ENCODE measurements around the gene SUSD3.

The SUSD3 gene

DNA sequence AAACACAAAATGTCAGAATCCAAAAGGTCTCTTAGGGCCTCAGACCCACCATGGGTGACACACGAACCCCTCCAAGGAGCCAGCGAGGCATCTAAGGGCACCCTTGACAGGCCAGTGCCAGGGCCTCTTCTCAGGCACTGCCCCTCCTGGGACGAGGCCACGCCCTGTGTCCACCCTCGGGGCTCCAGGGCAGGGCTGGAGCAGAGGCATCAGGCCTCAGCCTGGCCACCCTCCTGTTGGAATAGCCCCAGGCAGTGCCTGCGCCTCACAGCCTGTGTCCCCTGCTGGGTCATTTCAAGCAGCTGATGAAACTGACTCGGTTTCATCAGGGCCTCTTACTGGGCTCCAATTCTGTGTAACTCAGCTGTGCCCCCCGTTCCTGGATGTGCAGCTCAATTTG is 32.8 kb upstream of the SUSD3 start:
- TF ChIP-seq, protein P1, sequence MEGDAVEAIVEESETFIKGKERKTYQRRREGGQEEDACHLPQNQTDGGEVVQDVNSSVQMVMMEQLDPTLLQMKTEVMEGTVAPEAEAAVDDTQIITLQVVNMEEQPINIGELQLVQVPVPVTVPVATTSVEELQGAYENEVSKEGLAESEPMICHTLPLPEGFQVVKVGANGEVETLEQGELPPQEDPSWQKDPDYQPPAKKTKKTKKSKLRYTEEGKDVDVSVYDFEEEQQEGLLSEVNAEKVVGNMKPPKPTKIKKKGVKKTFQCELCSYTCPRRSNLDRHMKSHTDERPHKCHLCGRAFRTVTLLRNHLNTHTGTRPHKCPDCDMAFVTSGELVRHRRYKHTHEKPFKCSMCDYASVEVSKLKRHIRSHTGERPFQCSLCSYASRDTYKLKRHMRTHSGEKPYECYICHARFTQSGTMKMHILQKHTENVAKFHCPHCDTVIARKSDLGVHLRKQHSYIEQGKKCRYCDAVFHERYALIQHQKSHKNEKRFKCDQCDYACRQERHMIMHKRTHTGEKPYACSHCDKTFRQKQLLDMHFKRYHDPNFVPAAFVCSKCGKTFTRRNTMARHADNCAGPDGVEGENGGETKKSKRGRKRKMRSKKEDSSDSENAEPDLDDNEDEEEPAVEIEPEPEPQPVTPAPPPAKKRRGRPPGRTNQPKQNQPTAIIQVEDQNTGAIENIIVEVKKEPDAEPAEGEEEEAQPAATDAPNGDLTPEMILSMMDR (IDR thresholded peaks at IDR 0.05; ENCODE audit: low read depth, low read length, poor library complexity, severe bottlenecking): no peak
- TF ChIP-seq EZH2phosphoT487 (IDR thresholded peaks at IDR 0.05; ENCODE audit: borderline replicate concordance, low read length): no peak
- Histone ChIP-seq H3K9me3 (ENCODE audit: control insufficient read depth, insufficient read depth, low read length) (no peaks in the 10 kb centered on the region), H3K36me3 (ENCODE audit: control insufficient read depth, low read length) (no peaks in the 10 kb centered on the region; the same call in 1 of the 2 replicates), H3K4me1 (ENCODE audit: control insufficient read depth, low read length) (peaks cover 16% of the 10 kb centered on the region), H3K9me2 (replicated peaks; ENCODE audit: control insufficient read depth, low read length) (no peaks in the 10 kb centered on the region), H3F3A (ENCODE audit: control insufficient read depth, insufficient read depth) (no peaks in the 10 kb centered on the region), H3K27ac (ENCODE audit: low read depth, low read length) (no peak overlapping the region), H4K20me1 (ENCODE audit: control insufficient read depth, insufficient read depth, low read depth, low read length) (no peaks in the 10 kb centered on the region), H3K4me2 (ENCODE audit: low read length) (no peak overlapping the region), H3K27me3 (ENCODE audit: control insufficient read depth, low read length) (no peaks in the 10 kb centered on the region), H3K79me2 (ENCODE audit: control insufficient read depth, low read length) (no peaks in the 10 kb centered on the region), H3K4me3 (ENCODE audit: low read length) (no peak overlapping the region)

DNA sequence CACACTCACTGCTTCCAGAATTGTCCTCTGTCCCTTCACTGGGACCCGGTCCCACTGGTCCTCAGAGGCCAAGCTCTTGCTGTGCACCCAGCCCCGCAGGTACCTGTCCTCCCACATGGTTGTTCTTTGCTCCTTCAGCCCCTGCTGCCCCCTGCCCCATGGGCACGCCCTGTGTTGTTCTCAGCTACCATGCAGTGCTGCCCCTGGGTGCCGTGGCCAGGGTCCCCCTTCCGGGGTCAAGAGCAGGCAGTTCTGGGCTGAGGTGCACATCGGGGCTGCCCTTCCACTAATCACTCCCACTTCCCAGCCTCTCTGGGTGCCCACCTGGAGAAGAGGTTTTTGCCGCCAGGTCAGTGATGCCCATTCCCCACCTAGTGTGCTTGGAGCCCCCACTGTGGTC is 31.9 kb upstream of the SUSD3 start:
- no peaks in the 10 kb centered on the region for H3F3A ChIP-seq (ENCODE audit: control insufficient read depth, insufficient read depth)
- H3K36me3 ChIP-seq (ENCODE audit: control insufficient read depth, low read length): no peaks in the 10 kb centered on the region
- H3K27ac ChIP-seq (ENCODE audit: low read depth, low read length): no peak overlapping the region
- no peaks in the 10 kb centered on the region for H4K20me1 ChIP-seq (ENCODE audit: control insufficient read depth, insufficient read depth, low read depth, low read length)
- no peaks in the 10 kb centered on the region for H3K79me2 ChIP-seq (ENCODE audit: control insufficient read depth, low read length)
- no peak for TF ChIP-seq EZH2phosphoT487 (IDR thresholded peaks at IDR 0.05; ENCODE audit: borderline replicate concordance, low read length)
- TF ChIP-seq, protein P1 (IDR thresholded peaks at IDR 0.05; ENCODE audit: low read depth, low read length, poor library complexity, severe bottlenecking): no peak
- no peak overlapping the region for H3K4me2 ChIP-seq (ENCODE audit: low read length)
- H3K9me2 ChIP-seq (replicated peaks; ENCODE audit: control insufficient read depth, low read length): no peaks in the 10 kb centered on the region
- H3K4me1 ChIP-seq (ENCODE audit: control insufficient read depth, low read length): peaks cover 16% of the 10 kb centered on the region
- no peaks in the 10 kb centered on the region for H3K9me3 ChIP-seq (ENCODE audit: control insufficient read depth, insufficient read depth, low read length)
- no peaks in the 10 kb centered on the region for H3K27me3 ChIP-seq (ENCODE audit: control insufficient read depth, low read length)
- no peak overlapping the region for H3K4me3 ChIP-seq (ENCODE audit: low read length)

DNA sequence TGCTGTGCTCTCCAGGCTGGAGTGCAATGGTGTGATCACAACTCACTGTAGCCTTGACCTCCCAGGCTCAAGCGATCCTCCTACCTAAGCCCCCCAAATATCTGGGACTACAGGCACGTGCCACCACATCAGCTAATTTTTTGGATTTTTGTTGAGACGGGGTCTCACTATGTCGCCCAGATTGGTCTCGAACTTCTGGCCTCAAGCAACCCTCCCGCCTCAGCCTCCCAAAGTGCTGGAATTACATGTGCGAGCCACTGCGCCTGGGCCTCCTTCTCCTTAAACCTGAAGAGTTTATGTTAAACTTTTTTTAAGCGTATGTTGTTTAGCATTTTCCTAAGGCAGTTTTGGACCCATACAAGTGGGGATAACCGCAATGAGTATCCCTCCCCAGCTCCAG is 30.8 kb upstream of the SUSD3 start:
- H3K9me2 ChIP-seq (replicated peaks; ENCODE audit: control insufficient read depth, low read length): no peaks in the 10 kb centered on the region
- peaks cover 18% of the 10 kb centered on the region for H3K4me1 ChIP-seq (ENCODE audit: control insufficient read depth, low read length)
- no peaks in the 10 kb centered on the region for H4K20me1 ChIP-seq (ENCODE audit: control insufficient read depth, insufficient read depth, low read depth, low read length)
- TF ChIP-seq, protein P1 (IDR thresholded peaks at IDR 0.05; ENCODE audit: low read depth, low read length, poor library complexity, severe bottlenecking): no peak
- no peak for TF ChIP-seq EZH2phosphoT487 (IDR thresholded peaks at IDR 0.05; ENCODE audit: borderline replicate concordance, low read length)
- no peak overlapping the region for H3K27ac ChIP-seq (ENCODE audit: low read depth, low read length)
- 0 out of 2 replicates have a peak overlapping the region, but pooled peaks have one; percentile 44 for H3K4me3 ChIP-seq (ENCODE audit: low read length)
- H3K9me3 ChIP-seq (ENCODE audit: control insufficient read depth, insufficient read depth, low read length): no peaks in the 10 kb centered on the region
- no peaks in the 10 kb centered on the region for H3K79me2 ChIP-seq (ENCODE audit: control insufficient read depth, low read length)
- no peaks in the 10 kb centered on the region for H3K36me3 ChIP-seq (ENCODE audit: control insufficient read depth, low read length)
- H3F3A ChIP-seq (ENCODE audit: control insufficient read depth, insufficient read depth): no peaks in the 10 kb centered on the region
- H3K4me2 ChIP-seq (ENCODE audit: low read length): peak overlapping the region; percentile 68
- no peaks in the 10 kb centered on the region for H3K27me3 ChIP-seq (ENCODE audit: control insufficient read depth, low read length)
